K562 (cell line): Measurements from ENCODE around the gene AKAP7. TPM values are rescaled to one million over a fixed set of nuclear protein-coding genes. Genes with fewer than 3 reads are reported as not detected.

Experiments used
- ATAC-seq: fragments of 200-7000 bp; cut with Tn5 transposase; 3 replicates; pipeline ENCODE4 v1.9.1; 2020; ENCODE audit warnings: moderate library complexity
- BruUV-seq: library from RNA; stranded (reverse); fragments of 400-500 nt; replicated peaks from 2 replicates; lab custom pipeline; 2021; lab: Mats Ljungman, UMichigan
- CTCF ChIA-PET: fragments of 300-600 bp; formaldehyde crosslinking; extraction: SDS; loops from one replicate; lab custom pipeline; 2021; ENCODE audit warnings: low intra/inter-chr PET ratio; lab: Yijun Ruan, JAX
- POLR2A ChIA-PET: fragments of 300-600, 350-650 bp; sonication (Branson Sonifier 250); formaldehyde crosslinking; extraction: SDS; loops from one replicate; lab custom pipeline; 2021; ENCODE audit warnings: antibody characterized with exemption, inconsistent platforms; lab: Yijun Ruan, JAX
- DNase-seq, 4 experiments: peaks; one replicate each; pipeline versions ENCODE4 v3.0.0 to v3.0.0-alpha.2; 2011 to 2018; ENCODE audit warnings: low spot score in 3 of 4, mixed read lengths in 3 of 4; ENCODE audit errors: extremely low read depth in 1 of 4
- FAIRE-seq: peaks from 2 replicates; lab custom pipeline; 2011; peaks lifted over from hg19 to GRCh38; lab: Jason Lieb, UNC
- H2AFZ ChIP-seq: 2 replicates; pipeline ENCODE4 v1.6.0; 2011; ENCODE audit warnings: low read depth, low read length, control low read depth, inconsistent platforms
- H3K27ac ChIP-seq: fragments of 200-600 bp; 3 replicates; pipeline ENCODE4 v1.8.0; 2011; ENCODE audit warnings: low read depth, mild to moderate bottlenecking, control low read depth, inconsistent platforms, low read length, moderate library complexity, mixed read lengths; ENCODE audit errors: extremely low read depth
- H3K27me3 ChIP-seq, 2 experiments: fragments of 300-600 bp in 1 of 2; 2 replicates in 1 of 2; 3 replicates in 1 of 2; pipeline versions ENCODE4 v1.6.0 to v1.8.0; 2011; ENCODE audit warnings: inconsistent platforms in 2 of 2, low read length in 2 of 2, mild to moderate bottlenecking in 1 of 2, mixed read lengths in 1 of 2, moderate library complexity in 1 of 2; ENCODE audit not compliant: control insufficient read depth in 2 of 2, insufficient read depth in 2 of 2
- H3K36me3 ChIP-seq: fragments of 300-600 bp; 3 replicates; pipeline ENCODE4 v1.8.0; 2011; ENCODE audit warnings: mild to moderate bottlenecking, low read length, inconsistent platforms; ENCODE audit not compliant: control insufficient read depth, insufficient read depth
- H3K4me1 ChIP-seq, 2 experiments: fragments of 200-600 bp in 1 of 2; replicated peaks in 1 of 2; 2 replicates in 1 of 2; 3 replicates in 1 of 2; pipeline versions ENCODE4 v1.5.1 to v1.8.0; 2011; ENCODE audit warnings: inconsistent platforms in 2 of 2, low read length in 2 of 2, mild to moderate bottlenecking in 1 of 2, mixed read lengths in 1 of 2, moderate library complexity in 1 of 2; ENCODE audit not compliant: control insufficient read depth in 2 of 2, insufficient read depth in 2 of 2
- H3K4me2 ChIP-seq: 2 replicates; pipeline ENCODE4 v1.6.1; 2011; ENCODE audit warnings: low read length, control low read depth, inconsistent platforms, mixed read lengths; ENCODE audit not compliant: insufficient read depth
- H3K4me3 ChIP-seq: fragments of 200-600 bp; sonication (generic), shearing (Covaris generic); 2 replicates; pipeline ENCODE4 v1.5.1; 2016; ENCODE audit warnings: control low read depth, inconsistent platforms
- H3K79me2 ChIP-seq: fragments of 200-600 bp; 3 replicates; pipeline ENCODE4 v1.8.0; 2011; ENCODE audit warnings: low read length, inconsistent platforms; ENCODE audit not compliant: control insufficient read depth, insufficient read depth
- H3K9ac ChIP-seq, 2 experiments: 2 replicates each; pipeline versions ENCODE4 v1.6.0 to v1.6.1; 2011; ENCODE audit warnings: low read depth in 2 of 2, low read length in 2 of 2, control low read depth in 1 of 2, inconsistent platforms in 1 of 2, mild to moderate bottlenecking in 1 of 2, mixed read lengths in 1 of 2; ENCODE audit not compliant: insufficient read depth in 1 of 2
- H3K9me1 ChIP-seq: one replicate; pipeline ENCODE4 v1.6.0; 2011; ENCODE audit warnings: inconsistent platforms, mild to moderate bottlenecking, low read length, moderate library complexity; ENCODE audit not compliant: control insufficient read depth, insufficient read depth
- H3K9me3 ChIP-seq: replicated peaks from 2 replicates; pipeline ENCODE4 v1.5.1; 2011; ENCODE audit warnings: low read depth, low read length, inconsistent platforms; ENCODE audit not compliant: control insufficient read depth, insufficient read depth
- H4K20me1 ChIP-seq: replicated peaks from 2 replicates; pipeline ENCODE4 v1.6.1; 2011; ENCODE audit warnings: low read length, inconsistent platforms, mixed read lengths; ENCODE audit not compliant: control insufficient read depth, insufficient read depth
- CBFA2T3 ChIP-seq: fragments of 450-650 bp; IDR thresholded peaks from 2 replicates; pipeline ENCODE4 v1.6.1; 2017
- CC2D1A ChIP-seq: fragments of 450-650 bp; IDR thresholded peaks from 2 replicates; pipeline ENCODE4 v1.6.1; 2017; ENCODE audit warnings: mild to moderate bottlenecking
- ELF4 ChIP-seq: fragments of 450-650 bp; formaldehyde crosslinking; IDR thresholded peaks from 2 replicates; pipeline ENCODE4 v1.4.0; 2022; ENCODE audit warnings: missing genetic modification characterization
- GTF2A2 ChIP-seq: IDR thresholded peaks from 2 replicates; pipeline ENCODE4 v1.6.1; 2016; ENCODE audit warnings: mild to moderate bottlenecking, missing genetic modification characterization, missing compliant biosample characterization
- JUNB ChIP-seq: fragments of 450-650 bp; formaldehyde crosslinking; conservative IDR thresholded peaks from 2 replicates; pipeline ENCODE4 v1.4.0; 2020; ENCODE audit warnings: mild to moderate bottlenecking
- NFE2L1 ChIP-seq: fragments of 450-650 bp; IDR thresholded peaks from 2 replicates; pipeline ENCODE4 v1.6.1; 2016; ENCODE audit warnings: missing genetic modification characterization, low read depth, mild to moderate bottlenecking, missing compliant biosample characterization, moderate library complexity, borderline replicate concordance
- NFIC ChIP-seq: fragments of 450-650 bp; IDR thresholded peaks from 2 replicates; pipeline ENCODE4 v1.6.1; 2017; ENCODE audit warnings: mild to moderate bottlenecking, inconsistent platforms
- SPI1 ChIP-seq: IDR thresholded peaks from 2 replicates; pipeline ENCODE4 v1.6.1; 2011; ENCODE audit warnings: low read depth, low read length, control low read depth, borderline replicate concordance
- ZNF232 ChIP-seq: sonication (generic); formaldehyde crosslinking; IDR thresholded peaks from 2 replicates; pipeline ENCODE4 v1.8.0; 2022; ENCODE audit warnings: mild to moderate bottlenecking, missing genetic modification reagents
- WGBS: fragments of 100-300 bp; shearing (Covaris generic); methylation state at CpG from one replicate; pipeline ENCODE4 v1.1.6; 2016; ENCODE audit warnings: low coverage, mixed read lengths; ENCODE audit not compliant: insufficient coverage; ENCODE audit errors: missing lambda C conversion rate; 5-methylcytosine and 5-hydroxymethylcytosine counted together
- in situ Hi-C: fragments of 300-500 bp; cut with MboI; formaldehyde crosslinking; loops from 4 replicates; pipeline ENCODE4 v1.15.0; 2018; ENCODE audit warnings: inconsistent platforms, mixed read lengths
- intact Hi-C: fragments of 100-400 bp; cut with micrococcal nuclease; formaldehyde crosslinking; loops from 2 replicates; pipeline ENCODE4 v1.14.2; 2022
- polyA plus RNA-seq, 8 experiments: library from polyadenylated mRNA; depleted of rRNA in 4 of 8; stranded (reverse) in 5 of 8; unstranded in 3 of 8; fragments of >200 nt; fragmentation: Nextera tagmentation in 2 of 8; fragmentation: Illumina TruSeq in 1 of 8; extraction: Ambion mirVana in 2 of 8; extraction: Trizol in 1 of 8; gene quantifications; 2 replicates each; pipeline versions ENCODE4 v1.2.1 to v1.2.3, GENCODE V29; 2011 to 2014; ENCODE audit warnings: inconsistent platforms in 1 of 8, missing spikeins in 1 of 8
- total RNA-seq, 7 experiments: library from RNA; depleted of rRNA in 6 of 7; stranded (reverse); fragments of >200 nt in 6 of 7; fragmentation: Illumina TruSeq in 2 of 7; extraction: Trizol in 2 of 7; gene quantifications; 2 replicates each; pipeline versions ENCODE4 v1.2.1 to v1.2.3, GENCODE V29; 2011 to 2021; ENCODE audit warnings: low replicate concordance in 1 of 7
- TF ChIP-seq, protein P1 (sequence below): fragments of 250-450 bp; sonication (Bioruptor Pico); IDR thresholded peaks from 2 replicates; pipeline ENCODE4 v1.8.0; 2021; ENCODE audit warnings: moderate library complexity, mild to moderate bottlenecking, inconsistent platforms
- TF ChIP-seq, protein P2 (sequence below): IDR thresholded peaks from 3 replicates; pipeline ENCODE4 v1.6.1; 2011; ENCODE audit warnings: borderline replicate concordance, mild to moderate bottlenecking; ENCODE audit not compliant: insufficient read length, insufficient read depth
- TF ChIP-seq, protein P3 (sequence below): fragments of 250-450 bp; sonication (Bioruptor Pico); IDR thresholded peaks from 2 replicates; pipeline ENCODE4 v1.4.0; 2020
- TF ChIP-seq, protein P4 (sequence below), 2 experiments: IDR thresholded peaks in 1 of 2; conservative IDR thresholded peaks in 1 of 2; 2 replicates each; pipeline ENCODE4 v1.6.1; 2016; ENCODE audit warnings: low read depth in 2 of 2, mild to moderate bottlenecking in 1 of 2, missing compliant biosample characterization in 1 of 2, missing genetic modification characterization in 1 of 2, moderate library complexity in 1 of 2

AKAP7 gene
- total and polyA plus RNA-seq, 9 of the 15 experiments (the other 6 are each of a cell fraction or from before 2014, with no cell fraction given) = 0.82 to 2.6 (median 1.6) TPM

DNA sequence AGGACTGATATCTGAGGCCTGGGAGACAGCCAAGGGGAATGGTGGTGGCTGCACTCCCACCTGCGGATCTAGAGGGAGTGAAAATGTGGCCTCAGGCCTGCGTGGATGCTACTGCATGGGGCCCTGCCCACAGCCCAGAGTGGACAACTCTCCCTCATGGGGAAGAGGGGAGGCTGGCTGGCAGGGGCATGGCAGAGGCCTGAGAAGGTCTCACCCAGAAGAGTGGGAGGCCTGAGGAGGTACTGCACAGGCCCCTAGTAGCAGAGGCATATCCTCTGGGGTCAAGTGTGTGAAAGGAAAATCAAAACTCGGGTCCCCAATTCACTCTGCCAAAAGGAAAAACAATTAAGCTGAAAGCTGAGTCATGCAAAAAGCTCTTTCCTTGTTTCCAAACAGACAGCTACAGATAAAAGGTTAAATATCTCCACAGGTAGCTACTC lies 158.2 kb downstream of the AKAP7 start (continued):
- TF ChIP-seq, protein P1, sequence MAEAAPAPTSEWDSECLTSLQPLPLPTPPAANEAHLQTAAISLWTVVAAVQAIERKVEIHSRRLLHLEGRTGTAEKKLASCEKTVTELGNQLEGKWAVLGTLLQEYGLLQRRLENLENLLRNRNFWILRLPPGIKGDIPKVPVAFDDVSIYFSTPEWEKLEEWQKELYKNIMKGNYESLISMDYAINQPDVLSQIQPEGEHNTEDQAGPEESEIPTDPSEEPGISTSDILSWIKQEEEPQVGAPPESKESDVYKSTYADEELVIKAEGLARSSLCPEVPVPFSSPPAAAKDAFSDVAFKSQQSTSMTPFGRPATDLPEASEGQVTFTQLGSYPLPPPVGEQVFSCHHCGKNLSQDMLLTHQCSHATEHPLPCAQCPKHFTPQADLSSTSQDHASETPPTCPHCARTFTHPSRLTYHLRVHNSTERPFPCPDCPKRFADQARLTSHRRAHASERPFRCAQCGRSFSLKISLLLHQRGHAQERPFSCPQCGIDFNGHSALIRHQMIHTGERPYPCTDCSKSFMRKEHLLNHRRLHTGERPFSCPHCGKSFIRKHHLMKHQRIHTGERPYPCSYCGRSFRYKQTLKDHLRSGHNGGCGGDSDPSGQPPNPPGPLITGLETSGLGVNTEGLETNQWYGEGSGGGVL = no peak
- TF ChIP-seq NFIC = no peak

DNA sequence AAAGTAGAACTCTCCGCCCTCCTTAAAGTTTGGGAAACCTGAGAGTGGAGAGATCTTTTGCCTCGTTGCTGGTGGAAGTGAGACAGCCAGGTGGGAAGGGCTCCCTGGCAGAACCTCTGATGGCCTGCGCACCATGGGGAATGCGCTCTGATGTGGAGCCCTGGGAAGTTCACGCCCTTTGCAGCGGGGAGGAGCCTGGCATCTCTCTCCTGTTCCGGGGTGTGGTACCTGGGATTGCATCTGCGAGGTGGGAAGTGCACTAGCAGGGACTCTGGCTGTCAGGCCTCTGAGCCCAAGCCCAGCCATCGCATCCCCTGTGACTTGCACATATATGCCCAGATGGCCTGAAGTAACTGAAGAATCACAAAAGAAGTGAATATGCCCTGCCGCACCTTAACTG lies 159.8 kb downstream of the AKAP7 start:
- under 1% methylated on average over 9 of the region's 10 CpGs for WGBS
- FAIRE-seq = no peak
- in situ Hi-C loops = no loop called here
- ATAC-seq = no peak
- no peak overlapping the region for H2AFZ ChIP-seq
- no peak overlapping the region for H3K4me3 ChIP-seq
- no peaks in the 10 kb centered on the region for H3K36me3 ChIP-seq
- H3K4me2 ChIP-seq = no peak overlapping the region
- no peaks in the 10 kb centered on the region for H3K9me1 ChIP-seq
- no peak for DNase-seq
- no peaks in the 10 kb centered on the region for H3K9me3 ChIP-seq
- intact Hi-C loops = no loop called here
- CTCF ChIA-PET = no interaction called here
- BruUV-seq = no TSS peak
- H3K27me3 ChIP-seq = peaks cover 8 to 12% of the 10 kb centered on the region in 2 experiments; a peak in 4 of 5 replicates
- H3K9ac ChIP-seq = no peak overlapping the region
- POLR2A ChIA-PET = no interaction called here
- no peak overlapping the region for H3K27ac ChIP-seq
- no peaks in the 10 kb centered on the region for H4K20me1 ChIP-seq
- H3K4me1 ChIP-seq = no peaks in the 10 kb centered on the region
- H3K79me2 ChIP-seq = no peaks in the 10 kb centered on the region
- TF ChIP-seq ELF4 (CRISPR knock-in tag) (no peak), ZNF232 (CRISPR knock-in tag) (no peak), CC2D1A (no peak), NFE2L1 (tag) (no peak), CBFA2T3 (no peak), SPI1 (no peak), JUNB (no peak), GTF2A2 (tag) (no peak)
- TF ChIP-seq, protein P2, sequence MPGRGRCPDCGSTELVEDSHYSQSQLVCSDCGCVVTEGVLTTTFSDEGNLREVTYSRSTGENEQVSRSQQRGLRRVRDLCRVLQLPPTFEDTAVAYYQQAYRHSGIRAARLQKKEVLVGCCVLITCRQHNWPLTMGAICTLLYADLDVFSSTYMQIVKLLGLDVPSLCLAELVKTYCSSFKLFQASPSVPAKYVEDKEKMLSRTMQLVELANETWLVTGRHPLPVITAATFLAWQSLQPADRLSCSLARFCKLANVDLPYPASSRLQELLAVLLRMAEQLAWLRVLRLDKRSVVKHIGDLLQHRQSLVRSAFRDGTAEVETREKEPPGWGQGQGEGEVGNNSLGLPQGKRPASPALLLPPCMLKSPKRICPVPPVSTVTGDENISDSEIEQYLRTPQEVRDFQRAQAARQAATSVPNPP = no peak
- TF ChIP-seq, protein P3, sequence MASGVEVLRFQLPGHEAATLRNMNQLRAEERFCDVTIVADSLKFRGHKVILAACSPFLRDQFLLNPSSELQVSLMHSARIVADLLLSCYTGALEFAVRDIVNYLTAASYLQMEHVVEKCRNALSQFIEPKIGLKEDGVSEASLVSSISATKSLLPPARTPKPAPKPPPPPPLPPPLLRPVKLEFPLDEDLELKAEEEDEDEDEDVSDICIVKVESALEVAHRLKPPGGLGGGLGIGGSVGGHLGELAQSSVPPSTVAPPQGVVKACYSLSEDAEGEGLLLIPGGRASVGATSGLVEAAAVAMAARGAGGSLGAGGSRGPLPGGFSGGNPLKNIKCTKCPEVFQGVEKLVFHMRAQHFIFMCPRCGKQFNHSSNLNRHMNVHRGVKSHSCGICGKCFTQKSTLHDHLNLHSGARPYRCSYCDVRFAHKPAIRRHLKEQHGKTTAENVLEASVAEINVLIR (CRISPR knock-in tag) = no peak
- TF ChIP-seq, protein P4, sequence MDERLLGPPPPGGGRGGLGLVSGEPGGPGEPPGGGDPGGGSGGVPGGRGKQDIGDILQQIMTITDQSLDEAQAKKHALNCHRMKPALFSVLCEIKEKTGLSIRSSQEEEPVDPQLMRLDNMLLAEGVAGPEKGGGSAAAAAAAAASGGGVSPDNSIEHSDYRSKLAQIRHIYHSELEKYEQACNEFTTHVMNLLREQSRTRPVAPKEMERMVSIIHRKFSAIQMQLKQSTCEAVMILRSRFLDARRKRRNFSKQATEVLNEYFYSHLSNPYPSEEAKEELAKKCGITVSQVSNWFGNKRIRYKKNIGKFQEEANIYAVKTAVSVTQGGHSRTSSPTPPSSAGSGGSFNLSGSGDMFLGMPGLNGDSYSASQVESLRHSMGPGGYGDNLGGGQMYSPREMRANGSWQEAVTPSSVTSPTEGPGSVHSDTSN (CRISPR knock-in tag; IDR thresholded peaks at IDR 0.05; ENCODE audit: low read depth) = no peak
- TF ChIP-seq, protein P4 (tag; conservative IDR thresholded peaks at IDR 0.05; ENCODE audit: low read depth) = no peak
